OCI-LY3 (cell line): ENCODE results near the gene IDH2.

Experiments used
- CTCF ChIP-seq: fragments of 200-600, 300-600 bp; sonication (generic); IDR thresholded peaks from 2 replicates; pipeline ENCODE4 v1.5.1; 2014; ENCODE audit warnings: antibody characterized with exemption, low read length, low read depth
- EZH2phosphoT487 ChIP-seq: fragments of 200-600 bp; shearing (Covaris generic); IDR thresholded peaks from 2 replicates; pipeline ENCODE4 v1.6.1; 2018; ENCODE audit warnings: antibody characterized with exemption, mixed run types, low read depth

- TF ChIP-seq CTCF (no peak), EZH2phosphoT487 (no peak)
Observed at GRCh38 chr15:90142216-90143165, 40.2 kb upstream of the IDH2 start.
